K562 (cell line): ENCODE results near the gene S100A10. TPM values are rescaled to one million over a fixed set of nuclear protein-coding genes. Genes with fewer than 3 reads are reported as not detected.

Source experiments
- CREM ChIP-seq: IDR thresholded peaks from 2 replicates; pipeline ENCODE4 v1.6.1; 2014; ENCODE audit warnings: antibody characterized with exemption, low read depth
- CTBP1 ChIP-seq: fragments of 450-650 bp; IDR thresholded peaks from 2 replicates; pipeline ENCODE4 v1.6.1; 2016; ENCODE audit warnings: borderline replicate concordance
- FOSL1 ChIP-seq: fragments of 200-800 bp; sonication (Bioruptor generic); conservative IDR thresholded peaks from 2 replicates; pipeline ENCODE4 v1.6.1; 2016; ENCODE audit warnings: missing genetic modification characterization, missing compliant biosample characterization
- L3MBTL2 ChIP-seq: fragments of 450-650 bp; IDR thresholded peaks from 2 replicates; pipeline ENCODE4 v1.6.1; 2016; ENCODE audit warnings: mild to moderate bottlenecking, moderate library complexity
- NFIC ChIP-seq: fragments of 450-650 bp; IDR thresholded peaks from 2 replicates; pipeline ENCODE4 v1.6.1; 2017; ENCODE audit warnings: mild to moderate bottlenecking, inconsistent platforms
- NR2C2 ChIP-seq, 2 experiments: fragments of 200-800 bp in 1 of 2; sonication (Bioruptor generic) in 1 of 2; sonication (generic) in 1 of 2; formaldehyde crosslinking in 1 of 2; IDR thresholded peaks; 2 replicates each; pipeline versions ENCODE4 v1.6.1 to v1.8.0; 2016 to 2022; ENCODE audit warnings: mild to moderate bottlenecking in 1 of 2, missing compliant biosample characterization in 1 of 2, missing genetic modification characterization in 1 of 2, missing genetic modification reagents in 1 of 2
- PHF8 ChIP-seq: fragments of 200-600 bp; sonication (generic); IDR thresholded peaks from 2 replicates; pipeline ENCODE4 v1.6.1; 2012; ENCODE audit warnings: mixed run types, mild to moderate bottlenecking, inconsistent platforms, low read length, moderate library complexity, borderline replicate concordance
- PTBP1 ChIP-seq: fragments of 200-400 bp; formaldehyde crosslinking; IDR thresholded peaks from 2 replicates; pipeline ENCODE4 v1.6.1; 2017; ENCODE audit warnings: low read depth, low read length
- SP1 ChIP-seq: sonication (generic); formaldehyde crosslinking; IDR thresholded peaks from 2 replicates; pipeline ENCODE4 v1.8.1; 2022; ENCODE audit warnings: mild to moderate bottlenecking, missing genetic modification reagents
- SRF ChIP-seq, 2 experiments: fragments of 250-450, 450-650 bp in 1 of 2; sonication (Bioruptor Pico) in 1 of 2; sonication (generic) in 1 of 2; formaldehyde crosslinking; IDR thresholded peaks; 2 replicates each; pipeline versions ENCODE4 v1.5.0 to v1.5.1; 2020 to 2022; ENCODE audit warnings: mild to moderate bottlenecking in 1 of 2, missing genetic modification reagents in 1 of 2
- ZFP30 ChIP-seq: fragments of 250-450 bp; sonication (Bioruptor Pico); IDR thresholded peaks from 2 replicates; pipeline ENCODE4 v1.8.0; 2022; ENCODE audit warnings: moderate library complexity, mild to moderate bottlenecking, inconsistent platforms, borderline replicate concordance
- ZFPM2 ChIP-seq: fragments of 250-450 bp; sonication (Bioruptor Pico); IDR thresholded peaks from 2 replicates; pipeline ENCODE4 v1.5.1; 2022; ENCODE audit warnings: mild to moderate bottlenecking
- ZNF512 ChIP-seq: IDR thresholded peaks from 2 replicates; pipeline ENCODE4 v1.6.1; 2016; ENCODE audit warnings: missing genetic modification characterization, missing compliant biosample characterization
- ZNF766 ChIP-seq: fragments of 200-800 bp; sonication (Bioruptor generic); conservative IDR thresholded peaks from 2 replicates; pipeline ENCODE4 v1.6.1; 2016; ENCODE audit warnings: missing genetic modification characterization, missing compliant biosample characterization
- polyA plus RNA-seq, 8 experiments: library from polyadenylated mRNA; depleted of rRNA in 4 of 8; stranded (reverse) in 5 of 8; unstranded in 3 of 8; fragments of >200 nt; fragmentation: Nextera tagmentation in 2 of 8; fragmentation: Illumina TruSeq in 1 of 8; extraction: Ambion mirVana in 2 of 8; extraction: Trizol in 1 of 8; gene quantifications; 2 replicates each; pipeline versions ENCODE4 v1.2.1 to v1.2.3, GENCODE V29; 2011 to 2014; ENCODE audit warnings: inconsistent platforms in 1 of 8, missing spikeins in 1 of 8
- total RNA-seq, 7 experiments: library from RNA; depleted of rRNA in 6 of 7; stranded (reverse); fragments of >200 nt in 6 of 7; fragmentation: Illumina TruSeq in 2 of 7; extraction: Trizol in 2 of 7; gene quantifications; 2 replicates each; pipeline versions ENCODE4 v1.2.1 to v1.2.3, GENCODE V29; 2011 to 2021; ENCODE audit warnings: low replicate concordance in 1 of 7
- TF ChIP-seq, protein P1 (sequence below): fragments of 250-450 bp; sonication (Bioruptor Pico); IDR thresholded peaks from 2 replicates; pipeline ENCODE4 v1.4.0; 2020

S100A10 gene
- total and polyA plus RNA-seq, 9 of the 15 experiments (the other 6 are each of a cell fraction or from before 2014, with no cell fraction given) = 0.32 to 1.6 (median 0.50) TPM; not detected in 3

DNA sequence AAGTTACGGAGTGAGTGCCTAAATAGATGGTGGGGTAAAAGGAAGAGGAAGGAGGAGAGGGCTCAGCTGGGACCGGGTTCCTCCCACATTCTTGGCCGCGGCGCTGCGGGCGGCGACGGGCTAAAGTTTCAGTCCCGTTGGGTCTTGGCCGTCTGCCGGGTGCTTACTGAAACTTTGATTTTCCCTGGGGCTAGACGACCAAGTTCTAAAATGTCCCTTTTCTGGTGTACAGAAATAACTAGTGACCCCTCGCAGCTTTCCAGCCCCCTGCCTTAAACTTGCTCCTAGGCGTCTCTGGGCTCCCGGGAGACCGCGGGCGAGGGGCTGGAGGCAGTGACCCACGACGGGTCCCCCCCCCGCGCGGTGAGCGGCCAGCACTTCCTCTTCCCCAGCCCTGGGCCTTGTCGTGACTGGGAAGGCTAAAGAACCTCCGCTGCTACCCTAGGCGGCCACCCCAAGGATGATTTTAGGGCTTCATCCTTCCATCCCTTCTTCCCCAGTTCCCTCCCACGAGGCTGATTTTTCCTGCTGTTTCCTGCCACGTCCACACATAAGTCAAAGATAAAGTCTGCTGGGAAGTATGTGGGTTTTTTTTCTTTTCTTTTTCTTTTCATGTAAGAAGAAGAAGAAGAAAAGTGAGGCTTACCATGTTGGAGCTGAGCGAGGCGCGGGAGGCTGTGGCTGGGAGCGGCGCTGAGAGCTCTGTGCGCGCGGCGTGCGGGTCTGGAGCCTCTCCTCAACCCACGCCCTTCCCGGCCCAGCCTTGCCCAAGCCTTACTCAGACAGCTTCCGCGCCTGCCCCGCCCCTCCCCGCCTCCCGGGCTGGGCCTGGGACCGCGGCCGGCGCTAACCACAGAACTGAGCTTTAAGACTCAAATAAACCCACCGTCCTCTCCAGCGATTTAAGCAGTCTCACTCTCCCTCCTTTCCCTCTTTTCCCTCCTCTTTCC lies 42.9 kb upstream of the S100A10 start, which contains the start of gene S100A11 (continued):
- peak in 1 of 2 experiments; percentile 28; a peak in 1 of 4 replicates for TF ChIP-seq SRF (CRISPR knock-in tag; IDR thresholded peaks at IDR 0.05)
- peak; percentile 91 for TF ChIP-seq ZNF766
- TF ChIP-seq FOSL1 = peak; percentile 14; the same call in 1 of the 2 replicates
- TF ChIP-seq CTBP1 = peak; percentile 26; the same call in 1 of the 2 replicates
- TF ChIP-seq ZFPM2 = no peak
- TF ChIP-seq CREM = peak; percentile 38; the same call in 1 of the 2 replicates
- peak; percentile 33 for TF ChIP-seq L3MBTL2
- TF ChIP-seq PHF8 = peak; percentile 72
- peak; percentile 53; the same call in 1 of the 2 replicates for TF ChIP-seq ZNF512
- peak; percentile 7; the same call in 1 of the 2 replicates for TF ChIP-seq PTBP1
- peak; percentile 72 for TF ChIP-seq SP1 (CRISPR knock-in tag)
- TF ChIP-seq NR2C2 (CRISPR knock-in tag; IDR thresholded peaks at IDR 0.05) = 0 out of 2 replicates have a peak, but pooled peaks have one; percentile 50
- TF ChIP-seq NR2C2 (tag; IDR thresholded peaks at IDR 0.05) = peak; percentile 60
- no peak for TF ChIP-seq ZFP30 (CRISPR knock-in tag)
- peak; percentile 39 for TF ChIP-seq NFIC
- TF ChIP-seq, protein P1, sequence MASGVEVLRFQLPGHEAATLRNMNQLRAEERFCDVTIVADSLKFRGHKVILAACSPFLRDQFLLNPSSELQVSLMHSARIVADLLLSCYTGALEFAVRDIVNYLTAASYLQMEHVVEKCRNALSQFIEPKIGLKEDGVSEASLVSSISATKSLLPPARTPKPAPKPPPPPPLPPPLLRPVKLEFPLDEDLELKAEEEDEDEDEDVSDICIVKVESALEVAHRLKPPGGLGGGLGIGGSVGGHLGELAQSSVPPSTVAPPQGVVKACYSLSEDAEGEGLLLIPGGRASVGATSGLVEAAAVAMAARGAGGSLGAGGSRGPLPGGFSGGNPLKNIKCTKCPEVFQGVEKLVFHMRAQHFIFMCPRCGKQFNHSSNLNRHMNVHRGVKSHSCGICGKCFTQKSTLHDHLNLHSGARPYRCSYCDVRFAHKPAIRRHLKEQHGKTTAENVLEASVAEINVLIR (CRISPR knock-in tag) = no peak
